RWPE1 (cell line): ENCODE measurements around the gene GALNT2.
A peak's percentile ranks its signal among the peaks of the same experiment; 100 is the strongest.

Experiments used
- CTCF ChIA-PET: fragments of 350-600 bp; sonication (Branson Sonifier 250); formaldehyde crosslinking; extraction: SDS; loops from one replicate; lab custom pipeline; 2021; lab: Yijun Ruan, JAX
- POLR2A ChIA-PET: fragments of 400-600 bp; formaldehyde crosslinking; extraction: SDS; loops from one replicate; lab custom pipeline; 2020; ENCODE audit warnings: antibody characterized with exemption; ENCODE audit not compliant: low non-redundant PET; lab: Yijun Ruan, JAX
- DNase-seq: peaks from one replicate; pipeline ENCODE4 v3.0.0; 2012; ENCODE audit warnings: low spot score
- H3K27ac ChIP-seq: fragments of 450-650 bp; 2 replicates; pipeline ENCODE4 v1.5.1; 2017
- CTCF ChIP-seq: fragments of 450-650 bp; conservative IDR thresholded peaks from 2 replicates; pipeline ENCODE4 v1.5.1; 2017; ENCODE audit warnings: low read depth, mild to moderate bottlenecking

GALNT2 gene

GRCh38 chr1:230068952-230069684, 2.1 kb downstream of the GALNT2 start:
- CTCF ChIA-PET, result interaction anchor here (0.6 kb wide), 1 partner anchor 257 kb away, joined by 6 read pairs; no protein-coding TSS in a partner anchor
- peak; percentile 48 for DNase-seq
- POLR2A ChIA-PET, result interaction anchor here (0.7 kb wide), 1 partner anchor 398 kb away, joined by 3 read pairs; no protein-coding TSS in a partner anchor
- peak overlapping the region; percentile 52; the same call in 1 of the 2 replicates for H3K27ac ChIP-seq
- no peak for TF ChIP-seq CTCF

GRCh38 chr1:230069796-230070195, 2.8 kb downstream of the GALNT2 start:
- peak overlapping the region; percentile 66 for H3K27ac ChIP-seq
- ChIA-PET POLR2A (no interaction called here), CTCF (interaction anchor here (0.6 to 0.9 kb wide), 2 partner anchors 16 to 303 kb away, joined by 3 to 5 read pairs; no protein-coding TSS in a partner anchor)
- peak; percentile 36 for DNase-seq
- TF ChIP-seq CTCF, result no peak

GRCh38 chr1:230070321-230071208, 3.5 kb downstream of the GALNT2 start:
- ChIA-PET CTCF (interaction anchor here (0.6 to 0.9 kb wide), 2 partner anchors 15 to 304 kb away, joined by 3 to 5 read pairs; no protein-coding TSS in a partner anchor), POLR2A (interaction anchor here (1.2 kb wide), 1 partner anchor 13 kb away, joined by 3 read pairs; no protein-coding TSS in a partner anchor)
- peak overlapping the region; percentile 66 for H3K27ac ChIP-seq
- TF ChIP-seq CTCF, result no peak
- no peak for DNase-seq

GRCh38 chr1:230071316-230071715, 4.3 kb downstream of the GALNT2 start:
- no peak for DNase-seq
- H3K27ac ChIP-seq, result peak overlapping the region; percentile 78
- ChIA-PET CTCF (no interaction called here), POLR2A (interaction anchor here (1.2 kb wide), 1 partner anchor 13 kb away, joined by 3 read pairs; no protein-coding TSS in a partner anchor)
- TF ChIP-seq CTCF, result no peak

GRCh38 chr1:230072296-230072695, 5.3 kb downstream of the GALNT2 start:
- CTCF ChIA-PET, result interaction anchor here (0.5 to 0.6 kb wide), 2 partner anchors 306 to 554 kb away, joined by 3 read pairs; no protein-coding TSS in a partner anchor
- no peak for DNase-seq
- peak overlapping the region; percentile 78 for H3K27ac ChIP-seq
- no peak for TF ChIP-seq CTCF
- POLR2A ChIA-PET, result no interaction called here

DNA sequence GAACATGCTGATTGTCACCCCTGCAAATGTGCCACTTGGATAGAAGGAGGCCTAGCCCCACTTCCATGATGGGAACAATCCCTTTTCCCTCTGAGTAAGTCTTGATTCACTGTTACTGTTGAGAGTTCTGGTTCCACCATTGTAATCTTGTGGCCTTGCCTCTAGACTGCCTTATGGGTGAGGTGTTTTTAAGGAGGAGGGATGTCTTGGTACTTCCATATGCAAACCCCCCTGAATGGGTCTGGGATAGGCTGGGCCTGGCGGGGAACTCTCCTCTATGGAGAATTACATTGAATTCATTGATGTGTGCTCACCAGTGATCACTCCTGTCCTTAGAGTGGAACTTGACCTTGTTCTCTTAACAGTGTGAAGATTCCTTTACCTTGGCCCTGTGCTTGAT, 5.8 kb downstream of the GALNT2 start:
- ChIA-PET CTCF (interaction anchor here (0.6 kb wide), 1 partner anchor 306 kb away, joined by 3 read pairs; no protein-coding TSS in a partner anchor), POLR2A (no interaction called here)
- peak overlapping the region; percentile 78 for H3K27ac ChIP-seq
- no peak for DNase-seq
- no peak for TF ChIP-seq CTCF
